Activated naive CD4-positive, alpha-beta T cell (primary cell): ENCODE results near the gene LCAT.
"Not testable (repeated sequence)": the region's sequence is repeated elsewhere in the genome, so short reads cannot be mapped to it uniquely, and the experiment has no call there.

ENCODE experiments used
- DNase-seq, 4 experiments: peaks; one replicate each; lab custom pipeline; 2025; lab: John Stamatoyannopoulos, UW

Gene LCAT

DNA sequence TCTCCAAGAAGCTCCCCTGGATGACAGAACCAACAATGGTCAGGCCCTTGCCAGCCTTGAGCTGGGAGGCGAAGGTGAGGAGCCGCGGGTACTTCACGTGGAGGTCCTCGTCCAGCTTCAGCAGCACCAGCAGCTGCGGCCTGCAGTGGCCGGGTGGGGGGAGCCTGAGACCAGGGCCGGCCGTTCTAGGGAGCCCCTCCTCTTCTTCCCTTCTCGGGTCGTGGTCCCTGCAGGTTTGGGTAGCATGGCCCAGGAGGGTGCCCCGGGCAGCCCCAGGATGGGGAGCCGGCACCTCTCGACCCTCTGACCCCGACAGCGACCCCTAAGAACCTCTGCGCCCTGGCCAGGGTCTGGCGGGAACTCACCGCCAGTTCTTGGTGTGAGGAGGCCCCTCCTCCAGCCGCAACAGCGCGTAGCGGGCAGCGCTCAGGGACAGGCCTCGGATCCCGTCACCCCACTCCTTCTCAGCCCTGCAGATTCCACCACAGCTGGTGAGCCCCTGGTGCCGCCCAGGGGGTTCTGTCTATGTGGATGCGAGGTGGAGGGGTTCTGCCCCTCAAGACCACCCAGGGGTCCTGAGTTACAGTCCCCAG is 3.1 kb upstream of the LCAT start:
- DNase-seq: no peak

DNA sequence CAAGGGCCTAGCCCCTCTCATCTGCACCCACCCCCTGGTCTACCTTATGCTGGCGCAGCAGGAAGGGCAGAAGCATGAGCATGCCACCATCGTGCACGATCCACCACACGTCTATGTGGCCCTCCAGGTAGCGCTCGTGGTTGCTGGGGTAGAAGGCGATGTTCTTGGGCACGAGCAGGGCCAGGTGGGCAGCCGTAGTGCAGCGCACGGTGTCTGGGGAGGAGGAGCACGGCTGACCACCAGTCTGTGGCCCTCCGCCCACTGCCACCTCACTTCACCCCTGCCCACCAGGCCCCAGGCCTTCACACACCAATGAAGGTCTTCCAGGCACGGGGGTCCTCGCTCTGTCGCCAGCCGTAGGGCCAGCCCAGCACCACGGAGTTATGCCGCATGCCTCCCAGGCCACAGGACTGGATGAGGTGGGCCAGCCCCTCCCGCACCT is 2.2 kb upstream of the LCAT start:
- DNase-seq: no peak

DNA sequence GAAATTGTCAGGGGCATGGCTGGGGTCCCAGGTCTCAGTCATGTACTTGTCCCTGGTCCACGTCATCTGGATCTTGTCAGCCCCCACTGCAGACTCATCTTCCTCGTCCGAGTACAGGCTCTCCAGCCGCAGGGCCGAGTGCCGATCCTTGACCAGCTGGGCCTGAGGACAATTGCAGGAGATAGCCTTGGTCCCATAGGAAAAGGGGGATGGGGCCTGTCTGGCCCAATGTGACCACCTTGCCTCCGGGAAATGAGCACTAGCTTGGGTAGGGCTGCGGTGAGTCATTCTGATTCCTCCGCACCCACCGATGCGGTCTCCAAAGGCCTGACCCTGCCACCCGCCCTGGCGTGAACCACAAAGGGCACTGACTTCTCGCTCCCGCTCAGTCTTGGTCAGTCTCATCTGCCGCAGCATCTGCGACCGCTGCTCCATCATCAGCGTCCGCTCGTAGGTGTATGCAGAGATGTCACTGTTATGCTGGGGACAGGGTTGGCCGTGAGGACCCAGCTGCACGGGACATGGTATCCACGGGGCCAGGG is 1.5 kb upstream of the LCAT start:
- DNase-seq: no peak

DNA sequence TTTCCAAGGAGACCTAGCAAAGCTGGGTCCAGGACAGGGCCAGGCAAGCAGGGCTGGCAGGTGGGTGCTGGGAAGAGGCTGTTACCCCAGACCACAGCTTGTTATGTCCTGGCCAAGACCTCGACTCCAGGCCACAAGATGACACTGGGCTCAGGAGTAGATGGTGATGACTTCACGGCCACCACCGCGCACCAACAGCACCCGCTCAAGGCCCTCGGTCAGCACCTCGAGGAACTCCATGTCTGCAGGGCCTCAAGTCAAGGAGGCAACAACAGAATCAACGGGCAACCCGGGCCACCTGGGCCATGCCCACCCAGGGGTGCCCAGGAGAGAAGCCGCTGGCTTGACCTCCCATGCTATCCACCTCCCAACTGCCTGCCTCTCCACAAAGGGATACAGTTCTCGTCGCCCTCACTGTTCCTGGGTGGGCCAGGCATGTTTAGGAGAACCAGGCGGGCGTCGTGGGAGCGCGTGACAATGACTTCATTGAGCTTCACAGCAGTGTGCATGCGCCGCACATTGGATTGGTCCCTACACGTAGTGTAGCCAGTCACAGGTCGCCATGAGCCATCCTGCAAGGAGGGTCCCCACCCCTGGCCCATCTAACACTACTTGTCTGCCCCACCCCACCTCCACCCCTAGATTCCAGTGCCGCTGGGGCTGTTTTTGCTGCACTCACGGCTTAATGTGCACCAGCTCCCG is 921 bp upstream of the LCAT start:
- DNase-seq: no peak

DNA sequence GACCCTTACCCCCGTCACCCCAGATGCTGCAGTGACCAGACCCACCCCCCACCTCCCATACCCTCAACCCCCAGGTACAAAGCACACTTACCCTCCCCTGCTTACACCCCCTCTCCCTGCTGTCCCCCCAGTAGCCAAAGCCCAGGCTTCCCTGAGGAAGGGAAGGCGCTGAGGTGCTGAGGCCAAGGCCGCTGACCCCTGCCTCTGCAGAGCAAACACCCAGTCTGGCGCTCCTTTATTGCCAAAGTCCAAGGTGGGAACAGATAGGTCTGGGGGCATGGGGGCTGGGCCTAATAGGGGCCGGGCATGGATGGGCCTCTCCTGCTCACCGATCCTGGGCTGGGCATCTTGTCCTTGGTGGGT is 683 bp downstream of the LCAT start:
- no peak for DNase-seq

DNA sequence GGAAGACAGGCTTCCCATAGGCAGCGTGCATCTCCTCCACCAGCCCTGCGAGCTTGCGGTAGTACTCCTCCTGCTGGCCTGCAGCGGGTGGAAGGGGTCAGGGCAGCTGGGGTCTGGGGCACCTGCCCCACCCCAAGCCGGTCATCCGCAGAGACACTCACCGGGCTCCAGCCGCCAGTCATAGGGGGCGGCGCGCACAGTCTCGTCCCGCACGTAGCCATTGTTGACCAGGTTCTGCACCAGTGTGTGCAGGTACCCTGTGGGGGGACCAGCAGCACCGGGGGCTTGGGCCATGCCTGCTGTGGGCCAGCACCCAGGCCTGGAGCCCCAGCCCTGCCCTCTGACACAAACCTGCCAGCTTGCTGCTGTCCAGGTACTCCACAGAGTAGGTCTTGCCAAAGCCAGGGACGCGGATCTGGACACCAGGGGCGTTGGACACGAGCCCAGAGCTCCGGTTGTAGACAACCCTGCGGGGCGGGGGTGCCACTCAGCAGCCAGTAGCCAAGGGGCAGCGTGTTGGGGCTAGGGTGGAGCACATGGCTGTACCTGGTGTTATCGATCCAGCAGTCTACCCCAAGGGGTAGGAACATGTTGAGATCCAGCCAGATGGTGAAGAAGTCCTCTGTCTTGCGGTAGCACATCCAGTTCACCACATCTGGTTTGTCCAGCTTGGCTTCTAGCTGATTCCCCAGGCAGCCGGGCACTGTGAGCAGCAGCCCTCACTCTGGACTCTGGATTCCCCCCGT is 1.2 kb downstream of the LCAT start:
- no peak for DNase-seq

DNA sequence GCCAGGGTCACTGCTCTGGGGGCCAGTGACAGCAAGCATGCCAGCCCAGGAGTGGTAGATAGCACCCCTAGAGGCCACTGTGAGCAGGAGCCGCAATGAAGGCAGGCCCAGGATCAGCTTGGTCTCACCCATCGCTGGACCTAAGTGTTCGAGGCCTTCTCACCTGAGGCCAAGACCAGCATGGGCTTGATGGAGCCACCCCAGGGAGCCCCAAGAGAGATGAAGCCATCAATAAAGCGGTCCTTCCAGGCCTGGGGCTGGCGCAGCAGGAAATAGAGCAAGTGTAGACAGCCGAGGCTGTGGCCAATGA is 1.8 kb downstream of the LCAT start:
- no peak for DNase-seq

DNA sequence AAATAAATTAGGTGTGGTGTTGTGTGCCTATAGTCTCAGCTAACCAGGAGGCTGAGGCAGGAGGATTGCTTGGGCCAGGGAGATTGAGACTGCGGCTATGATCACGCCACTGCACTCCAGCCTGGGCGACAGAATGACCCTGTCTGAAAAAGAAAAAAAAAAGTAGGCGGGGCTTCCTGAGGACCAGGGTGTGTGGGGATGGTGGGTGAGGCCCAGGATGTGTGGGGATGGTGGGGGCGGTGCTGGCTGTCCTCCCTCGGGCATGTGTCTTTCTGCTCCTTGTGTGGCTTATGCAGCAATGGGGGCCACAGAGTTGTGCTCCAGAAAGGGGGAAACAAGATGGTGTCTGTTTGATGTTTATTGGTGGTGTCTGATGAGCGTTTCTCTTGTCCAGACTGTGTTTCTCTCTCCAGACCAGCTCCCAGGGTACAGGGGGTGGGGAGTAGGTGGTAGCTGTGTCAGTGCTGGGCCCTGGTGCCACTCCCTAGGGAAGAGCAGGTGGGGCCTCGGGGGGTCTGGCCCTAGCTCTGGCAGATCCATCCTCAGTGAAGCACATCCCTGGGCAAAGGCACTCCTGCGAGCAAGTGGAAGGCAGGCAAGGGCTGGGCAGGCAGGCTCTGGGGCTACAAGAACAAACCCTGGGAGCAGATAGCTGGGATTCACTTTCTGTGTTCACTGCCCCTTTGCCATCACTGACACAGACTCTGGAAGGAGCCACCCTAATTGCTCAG is 2.3 kb downstream of the LCAT start:
- no peak for DNase-seq

DNA sequence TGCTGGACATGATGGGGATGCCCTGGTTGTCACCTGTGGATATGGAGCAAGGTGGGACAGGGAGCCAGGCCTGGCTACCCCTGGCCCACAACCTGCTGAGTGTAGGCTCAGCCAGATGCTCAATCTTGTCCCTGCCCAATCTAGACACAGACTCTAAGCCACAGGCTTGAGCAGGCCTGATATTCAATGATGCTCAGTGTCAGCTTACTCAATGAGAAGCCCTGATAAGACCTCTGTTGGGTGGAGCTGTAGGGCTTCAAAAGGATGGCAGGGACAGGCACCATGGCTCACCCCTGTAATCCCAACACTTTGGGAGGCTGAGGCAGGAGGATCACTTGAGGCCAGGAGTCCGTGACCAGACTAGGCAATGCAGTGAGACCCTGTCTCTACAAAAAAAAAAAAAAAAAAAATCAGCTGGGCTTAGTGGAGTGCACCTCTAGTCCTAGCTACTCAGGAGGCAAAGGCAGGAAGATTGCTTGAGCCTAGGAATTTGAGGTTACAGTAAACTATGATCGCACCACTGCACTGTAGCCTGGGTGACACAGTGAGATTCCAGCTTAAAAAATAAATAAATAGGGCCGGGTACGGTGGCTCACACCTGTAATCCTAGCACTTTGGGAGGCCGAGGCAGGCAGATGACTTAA is 3.4 kb downstream of the LCAT start:
- DNase-seq: no peak

DNA sequence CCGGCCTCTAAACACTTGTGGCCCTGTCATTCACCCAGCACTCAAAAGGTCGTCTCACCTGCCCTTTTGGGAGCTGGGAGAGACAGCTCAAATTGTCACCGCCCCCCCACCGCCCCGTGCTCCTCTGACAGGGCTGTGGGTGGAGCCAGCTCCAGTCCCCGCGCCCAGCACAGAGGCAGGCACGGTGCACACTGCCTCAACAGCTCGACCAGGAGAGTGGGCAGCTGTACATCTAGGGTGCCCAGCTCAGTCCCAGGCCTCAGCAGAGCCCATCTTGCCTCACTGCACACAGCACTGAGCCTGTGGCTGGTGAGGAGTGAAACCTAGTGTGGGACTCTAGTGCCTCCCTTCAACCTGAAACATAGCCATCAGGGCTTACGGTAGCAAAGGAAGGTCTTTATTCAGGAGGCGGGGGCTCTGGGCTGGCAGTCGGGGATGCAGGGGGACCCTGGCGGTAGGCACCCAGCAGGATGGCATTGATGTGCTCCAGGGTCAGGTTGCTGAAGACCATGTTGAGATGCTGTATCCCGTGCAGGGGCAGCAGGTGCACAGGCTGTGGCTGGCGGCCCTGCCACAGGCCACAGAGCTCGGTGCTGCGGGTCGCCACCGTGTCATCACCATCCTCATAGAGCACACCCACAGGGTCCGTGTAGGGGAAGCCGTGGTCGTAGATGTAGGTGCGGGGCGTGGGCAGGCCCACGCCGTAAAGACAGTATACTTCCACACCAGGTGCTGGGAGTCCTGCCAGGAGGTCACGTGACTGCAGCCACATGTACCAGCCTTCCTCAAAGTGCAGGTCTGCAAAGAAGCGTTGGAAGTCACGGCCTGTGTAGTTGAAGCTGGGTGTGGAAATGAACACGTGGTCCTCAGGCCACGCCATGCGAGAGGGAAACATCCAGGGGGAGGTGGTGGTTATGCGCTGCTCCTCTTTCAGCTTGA is 4.1 kb downstream of the LCAT start:
- DNase-seq: peak in 2 of 4 experiments; percentile 14 to 36

DNA sequence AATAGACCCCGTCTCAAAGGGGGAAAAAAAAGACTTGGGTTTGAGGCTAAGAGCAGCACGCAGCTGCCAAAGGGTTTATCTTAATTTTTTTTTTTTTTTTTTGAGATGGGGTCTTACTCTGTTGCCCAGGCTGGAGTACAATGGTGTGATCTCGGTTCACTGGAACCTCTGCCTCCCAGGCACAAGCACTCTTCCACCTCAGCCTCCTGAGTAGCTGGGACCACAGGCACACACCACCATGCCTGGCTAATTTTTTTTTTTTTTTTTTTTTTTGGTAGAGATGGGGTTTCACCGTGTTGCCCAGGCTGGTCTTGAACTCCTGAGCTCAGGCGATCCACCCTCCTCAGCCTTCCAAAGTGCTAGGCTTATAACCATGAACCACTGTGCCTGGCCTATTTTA is 6.2 kb downstream of the LCAT start:
- not testable (repeated sequence) for DNase-seq

DNA sequence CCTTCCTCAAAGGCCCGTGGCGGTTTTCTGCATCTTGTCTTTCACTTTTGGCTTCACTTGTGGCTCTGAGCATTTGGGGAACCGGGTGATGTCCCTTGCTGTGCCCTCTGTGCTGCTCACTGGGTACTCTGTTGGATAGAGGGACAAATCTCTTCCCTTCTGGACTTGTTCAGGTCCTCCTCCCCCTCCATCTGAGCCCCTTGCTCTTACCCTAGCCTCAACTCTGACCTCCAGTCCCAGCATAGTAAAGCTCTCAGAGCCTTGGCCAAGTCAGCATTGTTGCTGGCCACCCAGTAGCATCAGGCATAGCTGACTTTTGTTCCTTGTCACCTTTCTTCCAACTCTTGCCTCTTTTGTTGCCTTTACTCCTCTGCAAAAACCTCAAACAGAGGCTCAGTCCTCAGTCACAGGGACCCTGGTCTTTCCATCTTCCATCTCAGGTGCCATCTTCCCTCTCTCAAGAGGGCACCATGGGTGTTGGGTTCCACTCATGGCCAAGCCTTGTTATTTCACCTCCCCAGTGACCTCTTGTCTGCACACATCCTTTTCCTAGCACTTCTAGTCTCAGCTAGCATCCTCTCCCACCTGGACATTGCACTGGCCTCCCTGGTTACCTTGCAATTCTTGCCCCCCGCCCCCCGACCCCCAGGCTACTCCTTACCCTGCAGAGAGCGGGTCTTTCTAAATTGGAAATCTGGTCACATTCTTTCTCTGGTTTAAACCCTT is 6.9 kb downstream of the LCAT start:
- DNase-seq: peak in 1 of 4 experiments; percentile 60

DNA sequence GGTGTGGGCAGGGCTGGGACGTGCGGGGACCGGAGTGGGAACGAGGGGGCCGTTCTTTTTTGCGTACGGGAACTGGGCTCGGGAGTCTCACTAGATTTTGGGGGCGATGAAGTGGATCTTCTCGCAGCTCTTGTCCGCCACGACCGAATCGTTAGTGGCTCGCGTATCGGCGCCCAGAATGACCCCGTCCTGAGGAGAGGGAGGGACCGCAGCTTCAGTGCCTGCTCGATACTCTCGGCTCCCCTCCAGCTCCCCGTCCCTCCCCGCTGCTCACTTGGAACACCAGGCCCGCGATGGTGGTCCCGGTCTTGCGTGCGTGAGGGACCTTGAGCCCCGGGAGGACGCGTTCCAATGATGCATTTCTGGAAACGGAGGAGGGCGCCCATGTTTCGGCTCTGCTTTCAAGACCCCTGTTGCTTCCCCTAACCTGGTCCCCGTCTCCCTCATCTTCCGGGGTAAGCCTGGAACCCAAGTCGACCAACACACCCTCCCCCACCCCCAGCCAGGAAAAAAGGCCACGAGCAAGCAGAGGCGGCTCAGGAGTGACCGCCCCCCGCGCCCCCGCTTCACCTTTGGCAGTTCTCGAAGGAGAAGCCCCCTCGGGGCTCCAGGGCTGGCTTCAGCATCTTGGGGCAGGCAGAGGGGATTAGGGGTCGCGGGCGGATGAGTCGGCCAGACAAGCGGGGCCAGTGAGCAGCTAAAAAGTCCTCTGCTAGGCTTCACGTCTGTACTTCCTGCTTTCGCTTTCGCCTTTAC is 7.6 kb downstream of the LCAT start, which contains the start of gene PSMB10:
Gene PSMB10, minus strand, starts transcription at position 727 of the 756 bp plus-strand sequence. Its CDS starts 101 bp downstream, at position 626.
- DNase-seq: peak; percentile 30 to 56 (median 44)

DNA sequence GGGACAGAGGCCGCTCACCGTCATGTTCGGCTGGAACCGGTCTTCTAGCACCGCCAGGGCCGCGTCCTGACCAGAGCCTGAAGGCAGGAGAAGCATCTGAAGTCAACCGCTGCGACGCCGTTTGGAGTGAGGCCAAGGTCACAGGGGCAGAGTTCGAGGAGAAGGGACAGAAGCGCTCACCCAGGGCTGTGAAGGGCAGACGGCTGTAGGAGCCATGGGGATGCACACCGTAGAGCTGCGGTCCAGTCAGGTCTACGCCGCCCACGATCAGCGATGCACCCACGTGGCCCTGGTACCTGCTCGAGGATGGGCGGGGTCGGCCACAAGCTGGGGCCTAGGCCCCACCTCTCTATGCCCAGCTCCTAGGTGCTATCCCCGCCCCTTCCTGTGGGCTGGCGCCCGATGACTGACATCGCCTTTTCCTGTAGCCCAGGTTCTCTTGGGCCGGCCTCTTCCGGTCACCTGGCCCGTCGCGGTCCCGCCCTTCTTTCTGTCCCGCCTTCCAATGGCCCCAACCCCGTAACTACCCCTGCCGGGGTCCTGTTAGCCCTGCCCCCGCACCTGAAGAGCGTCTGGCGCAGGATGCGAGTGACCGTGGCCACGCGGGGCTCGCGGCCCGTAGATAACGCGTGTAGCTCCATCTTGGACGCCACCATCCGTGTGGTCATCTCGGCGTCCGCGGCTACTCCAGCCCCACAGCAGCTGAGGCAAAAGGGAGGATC is 8.4 kb downstream of the LCAT start:
- peak; percentile 61 to 91 (median 78) for DNase-seq

DNA sequence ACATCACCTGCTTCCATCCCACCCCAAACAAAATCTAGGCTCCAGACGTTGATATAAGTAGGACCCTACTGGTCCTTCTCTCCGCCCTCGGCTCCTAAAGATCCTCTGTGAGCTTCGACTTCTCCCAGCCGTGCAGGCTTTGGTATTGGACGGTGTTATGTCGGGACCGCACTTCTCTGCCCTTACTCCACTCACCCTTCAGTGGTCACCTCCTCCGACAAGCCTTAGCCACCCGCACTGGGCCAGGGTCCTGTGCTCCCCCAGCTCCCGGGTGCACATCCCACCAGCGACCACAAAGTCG is 8.9 kb downstream of the LCAT start:
- DNase-seq: no peak

DNA sequence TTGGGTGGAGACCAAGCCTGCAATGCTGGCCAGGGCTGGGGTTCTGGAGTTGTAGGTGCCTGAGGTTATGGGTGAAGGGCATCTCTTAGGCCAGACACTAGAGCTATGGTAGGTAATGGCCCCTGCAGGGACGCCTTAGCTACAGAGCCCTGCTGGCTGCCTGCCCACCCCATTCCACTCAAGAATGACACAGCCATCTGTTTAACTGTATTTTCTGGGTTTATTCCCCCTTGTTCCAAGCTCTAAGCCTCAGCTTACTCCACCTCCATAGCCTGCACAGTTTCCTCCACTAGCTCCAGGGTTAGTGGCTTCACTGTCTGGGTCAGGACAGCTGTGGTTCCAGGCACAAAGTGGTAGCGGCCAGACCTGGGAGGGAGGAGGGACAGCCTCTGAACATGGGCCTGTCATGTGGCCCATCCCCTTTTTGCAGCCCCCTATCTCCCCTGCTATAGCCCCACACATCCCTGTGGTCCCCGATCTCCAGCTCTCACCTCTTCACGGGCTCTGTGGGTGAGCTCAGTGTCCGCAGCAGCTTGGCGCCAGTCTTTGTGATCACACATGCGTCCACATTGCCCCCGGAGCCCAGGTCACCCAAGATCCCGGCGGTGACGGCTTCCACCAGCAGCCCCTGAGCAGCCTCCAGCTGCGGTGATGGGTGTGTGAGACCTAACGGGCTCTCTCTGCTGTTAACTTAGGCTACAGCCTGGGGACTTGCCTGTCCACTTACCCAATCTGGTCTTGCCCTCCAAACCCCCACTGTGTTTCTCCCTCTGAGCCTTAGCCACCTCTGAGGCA is 9.4 kb downstream of the LCAT start:
- no peak for DNase-seq

DNA sequence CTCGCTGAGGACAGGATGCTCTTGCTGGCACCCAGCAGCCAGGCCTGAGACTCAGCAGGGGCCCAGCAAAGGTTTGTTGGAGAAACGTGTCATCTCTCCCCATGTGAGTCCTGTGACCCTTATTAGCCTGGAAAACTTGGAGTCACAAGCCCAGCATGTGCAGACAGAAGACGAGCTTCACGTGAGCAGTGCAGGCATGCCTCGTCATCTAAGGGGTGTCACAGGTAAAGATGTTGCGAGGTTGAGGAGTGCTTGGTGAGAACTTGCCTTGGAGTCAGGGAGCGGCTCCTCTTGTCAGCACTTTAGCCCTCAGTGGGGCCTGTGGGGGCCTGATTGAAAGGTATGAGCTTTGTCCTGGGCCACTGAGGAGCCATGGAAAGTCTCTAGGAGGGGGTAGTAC is 10.1 kb downstream of the LCAT start:
- DNase-seq: no peak

DNA sequence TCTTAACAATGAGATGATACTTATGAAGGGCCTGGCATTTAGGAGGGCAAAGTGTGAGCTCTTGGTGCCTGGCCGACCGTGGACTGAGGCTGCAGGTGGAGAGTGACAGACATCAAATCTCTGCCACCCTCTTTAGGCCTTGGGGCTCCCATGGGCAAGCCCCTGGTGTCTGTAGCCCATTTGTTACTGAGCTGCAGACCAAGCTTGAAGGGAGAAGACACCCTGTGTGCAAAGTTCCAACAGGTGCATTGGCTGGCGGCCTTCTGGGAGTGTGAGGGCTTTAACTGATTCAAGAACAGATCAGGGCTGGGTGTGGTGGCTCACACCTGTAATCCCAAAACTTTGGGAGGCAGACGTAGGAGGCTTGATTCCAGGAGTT is 11.5 kb downstream of the LCAT start:
- no peak for DNase-seq
